ENCODE data around the gene SLC38A2.
"Not testable (repeated sequence)": the region's sequence is repeated elsewhere in the genome, so short reads cannot be mapped to it uniquely, and the experiment has no call there.

SLC38A2 gene

DNA sequence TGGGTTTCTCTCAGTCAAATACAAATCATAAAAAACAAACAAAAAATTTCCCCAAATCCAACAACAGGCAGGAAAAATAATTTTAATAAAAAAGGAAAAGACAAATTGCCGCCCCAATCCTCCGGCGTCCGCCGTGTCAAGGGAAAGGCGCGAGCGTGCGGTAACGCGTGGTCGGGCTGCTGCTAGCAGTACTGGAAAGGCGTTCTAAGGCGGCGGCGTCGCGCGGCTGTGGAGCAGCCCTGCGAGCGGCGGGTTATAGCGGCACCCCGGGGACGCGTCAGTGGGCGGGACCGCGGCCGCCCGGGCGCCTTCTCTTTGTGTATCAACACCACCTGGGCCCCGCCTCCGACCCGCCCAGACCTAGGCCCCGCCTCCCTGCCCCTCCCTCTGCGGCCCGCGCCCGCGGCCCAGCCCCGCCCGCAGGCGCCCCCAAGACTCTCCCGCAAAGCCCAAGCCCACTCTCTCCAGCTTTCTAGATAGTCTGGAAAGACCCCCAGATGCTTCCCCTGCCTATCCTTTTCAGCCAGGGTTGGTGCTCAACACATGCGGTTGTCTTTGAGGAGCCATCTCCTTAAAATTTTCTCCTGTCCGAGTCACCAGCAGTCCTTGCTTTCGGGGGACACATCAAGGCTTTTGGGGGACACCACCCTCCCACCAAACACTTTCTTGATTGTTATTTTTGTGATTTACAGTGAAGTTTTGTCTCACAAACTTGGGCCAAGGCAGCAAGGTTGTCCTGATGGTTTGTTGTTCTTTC is at the start of gene SLC38A2:
Gene SLC38A2 (minus strand): TSS at position 230 of the 757 bp plus-strand sequence. CDS start 1,480 bp downstream, outside the sequence.
- DNase-seq: peak; percentile 97

DNA sequence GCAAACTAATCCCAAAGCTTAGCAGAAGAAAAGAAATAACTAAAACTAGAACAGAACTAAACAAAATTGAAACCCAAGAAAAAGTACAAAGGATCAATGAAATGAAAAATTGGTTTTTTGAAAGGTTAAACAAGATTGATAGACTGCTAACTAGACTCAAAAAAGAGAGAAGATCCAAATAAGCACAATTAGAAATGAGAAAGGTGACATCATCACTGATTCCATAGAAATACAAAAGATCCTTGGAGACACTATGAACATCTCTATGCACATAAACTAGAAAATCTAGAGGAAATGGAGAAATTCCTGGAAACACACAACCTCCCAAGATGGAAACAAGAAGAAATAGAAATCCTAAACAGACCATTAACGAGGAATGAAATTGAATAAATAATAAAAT is 47.1 kb upstream of the SLC38A2 start:
- no peak for DNase-seq

DNA sequence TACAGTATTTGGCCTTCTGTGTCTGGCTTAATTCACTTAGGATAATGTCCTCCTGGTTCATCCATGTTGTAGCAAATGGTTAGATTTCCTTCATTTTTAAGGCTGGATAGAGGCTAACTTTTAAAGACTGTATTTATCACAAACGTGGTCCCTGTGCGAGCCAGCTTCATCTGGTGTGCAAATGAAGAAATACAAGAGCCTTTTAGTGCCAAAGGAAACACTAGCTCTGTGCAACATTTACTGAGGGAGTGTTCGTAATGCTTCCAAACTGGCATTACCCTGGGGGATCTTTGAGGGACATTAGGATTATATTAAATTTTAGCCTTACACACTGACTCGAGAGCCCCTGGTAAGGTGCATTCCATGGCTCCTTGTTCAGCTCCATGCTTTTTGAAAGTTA is 43.0 kb upstream of the SLC38A2 start:
- DNase-seq: no peak

DNA sequence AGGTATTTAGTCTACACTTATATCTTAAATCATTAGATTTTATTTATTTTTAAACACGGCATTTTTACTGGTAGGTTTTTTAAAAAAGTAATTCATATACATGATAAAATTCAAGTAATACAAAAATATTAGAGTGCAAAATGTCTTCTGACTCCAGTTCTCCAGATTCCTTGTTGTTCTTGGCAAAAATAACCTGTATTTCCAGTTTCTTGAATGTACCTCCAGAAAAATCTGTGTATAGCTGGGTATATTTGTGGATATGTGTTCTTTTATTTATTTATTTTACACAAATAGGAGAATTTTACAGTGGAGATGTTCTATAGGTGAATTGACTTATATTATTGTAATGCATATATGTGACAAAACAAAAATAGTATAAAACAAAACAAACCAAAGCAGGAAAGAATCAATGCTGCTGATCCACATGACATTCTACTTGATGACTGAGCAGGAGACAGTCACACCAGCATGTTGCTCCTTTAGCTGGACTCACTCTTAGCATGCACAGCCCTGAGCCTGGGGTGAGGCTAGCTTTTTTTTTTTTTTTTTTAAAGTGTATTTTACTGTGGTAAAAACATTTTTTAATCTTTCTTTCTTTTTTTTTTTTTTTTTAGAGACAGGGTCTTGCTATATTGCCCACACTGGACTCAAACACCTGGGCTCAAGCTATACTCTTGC is 42.2 kb upstream of the SLC38A2 start:
- no peak for DNase-seq

DNA sequence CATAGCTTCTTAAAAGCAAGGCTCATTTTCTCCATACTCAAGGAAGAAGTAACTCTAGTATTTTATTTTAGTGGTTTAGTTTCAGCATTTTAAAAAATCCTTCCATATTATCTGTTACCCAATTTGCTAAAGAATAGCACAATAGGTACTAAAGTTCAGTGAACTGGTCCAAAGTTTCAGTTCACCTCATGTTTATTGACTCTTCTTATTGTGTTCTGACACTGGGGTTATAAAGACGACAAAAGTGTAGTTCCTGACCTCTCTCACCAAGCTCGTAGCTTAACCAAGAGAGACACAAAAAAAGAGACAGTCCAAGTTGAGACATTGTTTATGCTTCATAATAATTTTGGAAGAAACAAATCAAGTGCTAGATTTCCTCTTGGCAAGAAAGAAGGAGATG is 40.8 kb upstream of the SLC38A2 start:
- DNase-seq: no peak

DNA sequence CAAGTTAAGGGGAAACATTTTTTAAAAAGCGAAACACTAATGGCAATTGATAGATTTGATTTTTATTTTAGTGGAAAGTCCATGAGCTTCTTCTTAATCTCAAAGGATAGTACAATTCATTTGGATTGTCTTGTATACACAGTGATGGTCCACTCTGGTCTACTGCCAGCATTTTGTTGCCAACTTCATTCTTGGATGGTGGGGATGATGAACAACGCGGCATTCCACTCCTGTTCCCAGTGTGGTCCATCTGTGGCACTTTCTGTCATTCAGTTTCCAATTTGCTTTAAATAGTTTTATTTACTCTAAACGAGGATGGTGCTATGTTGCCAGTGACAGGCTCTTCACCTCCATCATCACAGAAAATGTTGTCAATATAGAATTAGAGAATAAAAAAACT is 40.3 kb upstream of the SLC38A2 start:
- DNase-seq: no peak

DNA sequence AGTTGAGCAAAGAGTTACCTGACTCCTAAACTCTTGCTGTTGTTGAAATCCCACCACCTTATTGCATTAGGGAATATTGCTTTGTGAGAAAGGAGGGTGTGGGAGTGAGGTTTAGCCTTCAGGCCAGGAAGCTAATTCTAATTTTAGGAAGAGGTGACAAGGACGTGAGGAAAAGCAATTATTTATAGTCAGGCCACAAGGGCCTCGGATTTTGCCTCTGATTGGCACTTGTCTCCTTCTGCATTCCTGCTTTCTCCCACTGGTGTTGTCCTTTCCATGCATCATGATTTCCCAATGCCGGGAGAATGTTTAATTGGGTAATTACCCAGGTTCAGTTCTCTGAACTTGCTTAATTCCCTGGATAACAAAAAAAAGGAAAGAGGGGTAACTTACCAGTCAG is 37.9 kb upstream of the SLC38A2 start:
- DNase-seq: no peak

DNA sequence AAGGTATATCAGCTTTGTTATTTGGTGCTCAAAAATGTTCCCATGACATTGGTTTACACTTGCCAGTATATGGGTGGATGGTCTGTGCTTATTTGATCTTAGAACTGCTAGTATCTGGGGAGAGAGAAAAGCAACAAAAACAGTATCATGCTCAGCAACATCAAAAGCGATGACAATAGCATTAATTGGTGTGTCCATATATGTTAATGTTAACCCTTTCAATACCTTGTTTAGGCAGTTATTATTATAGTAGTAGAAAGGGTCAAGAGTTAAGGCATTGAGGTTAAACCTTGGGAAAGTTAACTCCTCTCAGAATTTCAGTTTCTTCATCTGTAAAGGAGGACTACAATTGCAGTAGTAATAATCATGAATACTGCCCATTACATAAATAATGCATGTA is 37.4 kb upstream of the SLC38A2 start:
- no peak for DNase-seq

DNA sequence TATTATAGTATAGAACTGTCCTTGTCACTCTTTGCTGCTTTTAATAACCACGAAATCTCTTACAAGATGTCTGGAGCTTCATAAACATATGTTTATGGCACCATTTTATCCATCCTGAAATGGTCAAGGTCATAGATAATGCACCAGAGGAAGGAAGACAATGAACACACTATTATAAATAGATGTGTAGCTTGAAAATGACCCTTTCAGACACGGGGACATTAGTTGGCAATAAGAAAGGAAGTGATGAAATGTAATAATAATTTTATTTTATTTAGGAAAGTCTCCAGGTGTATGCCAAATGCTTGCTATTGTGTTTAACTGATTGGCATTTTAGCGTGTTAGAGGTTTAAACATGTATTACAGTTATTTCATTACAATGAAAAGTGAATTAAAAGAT is 36.8 kb upstream of the SLC38A2 start:
- no peak for DNase-seq

DNA sequence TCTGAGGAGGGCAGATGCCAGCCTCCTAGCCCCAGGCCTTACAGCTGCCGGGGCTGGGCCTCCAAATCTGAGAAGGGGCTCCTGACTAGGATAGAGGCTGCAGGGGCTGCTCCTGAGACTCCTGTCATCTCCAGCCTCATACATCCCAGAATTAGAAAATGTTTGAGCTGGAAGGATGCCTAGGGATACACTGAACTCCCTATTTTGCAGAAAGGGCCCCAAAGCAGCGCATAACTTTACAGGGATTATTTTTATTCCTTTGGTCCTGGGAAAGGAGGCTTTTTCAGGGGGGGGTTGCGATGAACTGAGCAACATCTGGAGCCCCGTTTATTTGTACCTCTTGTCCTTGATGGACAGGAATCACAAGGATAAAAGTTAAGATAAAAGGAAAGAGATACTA is 35.9 kb upstream of the SLC38A2 start:
- DNase-seq: no peak

DNA sequence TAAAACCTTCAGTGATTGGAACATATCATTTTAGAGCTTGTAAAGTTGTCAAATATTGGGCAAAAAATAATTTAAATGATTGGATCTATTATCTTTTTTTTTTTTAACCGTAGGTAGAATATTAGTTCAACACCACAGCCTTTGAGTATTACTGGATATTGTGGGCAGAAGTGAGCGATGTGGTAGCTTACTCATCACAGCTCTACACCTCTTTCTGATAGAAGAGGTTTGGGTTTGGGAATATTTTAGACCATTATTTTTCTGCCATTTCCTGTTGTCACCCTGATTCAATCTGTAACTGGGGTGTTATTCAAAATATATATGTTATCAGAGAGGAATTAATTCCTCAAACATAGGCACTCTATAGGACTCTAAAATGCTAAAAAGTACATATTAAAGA is 34.8 kb upstream of the SLC38A2 start:
- no peak for DNase-seq

DNA sequence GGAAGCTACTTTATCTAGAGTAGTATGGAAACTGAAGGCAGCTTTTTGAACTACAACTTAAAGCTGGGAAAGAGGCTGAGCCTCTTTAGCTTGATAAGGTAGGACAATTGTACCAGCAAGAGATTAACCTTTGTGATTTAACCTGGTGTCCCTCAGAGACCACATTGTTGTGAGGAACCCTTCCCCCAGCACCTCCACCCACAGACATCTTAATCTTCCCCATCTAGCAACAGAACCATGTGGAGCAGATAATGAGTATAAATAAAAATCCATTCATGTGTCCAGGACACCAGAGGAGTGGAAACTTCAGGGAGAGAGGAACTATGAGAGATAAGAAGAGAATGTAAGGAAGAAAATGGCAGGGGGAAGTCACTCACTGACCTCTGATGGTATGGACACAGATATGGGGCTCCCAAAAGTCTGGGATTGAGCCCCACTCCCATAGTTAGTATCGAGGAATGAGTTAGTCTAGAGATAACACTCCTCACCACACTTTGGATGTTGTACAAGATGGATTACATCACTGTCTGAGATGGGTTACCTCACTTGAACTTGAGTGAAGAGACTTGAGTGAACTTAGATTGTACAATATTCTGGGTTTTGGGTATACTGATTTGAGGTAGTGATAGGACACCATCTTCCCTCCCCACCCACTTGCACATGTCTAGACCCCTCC is 33.9 kb upstream of the SLC38A2 start:
- DNase-seq: no peak

DNA sequence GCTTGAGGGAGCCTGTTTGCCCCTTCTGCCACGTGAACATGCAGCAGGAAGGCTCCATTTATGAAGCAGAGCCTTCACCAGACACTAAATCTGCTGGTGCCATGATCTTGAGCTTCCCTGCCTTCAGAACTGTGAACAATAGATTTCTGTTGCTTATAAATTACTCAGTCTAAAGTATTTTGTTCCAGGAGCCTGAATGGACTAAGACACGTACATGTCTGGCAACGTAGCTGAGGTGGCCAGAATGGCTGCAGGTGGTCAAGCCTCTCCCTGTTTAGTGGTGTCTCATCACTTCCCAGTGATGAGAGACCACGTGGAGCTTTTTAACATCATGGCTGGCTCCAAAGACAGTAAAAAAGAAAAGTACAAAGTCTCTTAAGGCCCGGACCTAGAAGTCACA is 32.2 kb upstream of the SLC38A2 start:
- DNase-seq: no peak

DNA sequence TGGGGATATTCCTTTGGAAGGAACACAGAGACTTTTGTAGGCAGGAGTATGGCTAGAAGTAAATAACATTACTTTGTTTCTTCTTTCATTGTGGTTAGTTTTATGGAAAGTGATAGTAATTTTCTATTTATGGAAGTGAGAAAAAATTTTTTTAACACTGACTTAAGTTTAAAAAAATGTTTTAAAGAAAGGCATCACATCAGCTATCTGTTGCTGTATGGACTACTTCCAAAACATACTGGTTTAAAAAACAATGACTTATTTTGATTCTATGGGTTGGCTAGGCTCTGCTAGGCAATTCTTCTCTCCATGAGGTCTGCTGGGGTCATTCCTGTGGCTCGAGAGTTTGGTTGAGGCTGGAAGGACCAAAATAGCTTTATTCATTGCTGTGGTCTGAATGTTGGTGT is 31.7 kb upstream of the SLC38A2 start:
- no peak for DNase-seq

DNA sequence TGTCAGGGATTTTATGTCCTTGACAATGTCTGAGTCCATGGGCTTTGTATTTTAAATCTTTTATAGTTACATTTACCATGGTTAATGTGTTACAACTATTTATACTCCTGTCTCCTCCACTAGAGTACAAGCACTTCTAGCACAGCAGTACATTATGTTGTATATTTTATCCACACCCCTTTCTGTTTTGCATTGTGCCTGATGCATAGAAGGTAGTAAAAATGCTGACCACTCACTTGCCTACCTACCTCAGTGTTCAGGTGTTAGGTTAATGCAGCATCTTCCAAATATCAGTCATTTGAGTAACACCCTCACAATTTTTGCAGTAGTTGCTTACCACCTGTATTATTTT is 31.1 kb upstream of the SLC38A2 start:
- peak; percentile 60 for DNase-seq

DNA sequence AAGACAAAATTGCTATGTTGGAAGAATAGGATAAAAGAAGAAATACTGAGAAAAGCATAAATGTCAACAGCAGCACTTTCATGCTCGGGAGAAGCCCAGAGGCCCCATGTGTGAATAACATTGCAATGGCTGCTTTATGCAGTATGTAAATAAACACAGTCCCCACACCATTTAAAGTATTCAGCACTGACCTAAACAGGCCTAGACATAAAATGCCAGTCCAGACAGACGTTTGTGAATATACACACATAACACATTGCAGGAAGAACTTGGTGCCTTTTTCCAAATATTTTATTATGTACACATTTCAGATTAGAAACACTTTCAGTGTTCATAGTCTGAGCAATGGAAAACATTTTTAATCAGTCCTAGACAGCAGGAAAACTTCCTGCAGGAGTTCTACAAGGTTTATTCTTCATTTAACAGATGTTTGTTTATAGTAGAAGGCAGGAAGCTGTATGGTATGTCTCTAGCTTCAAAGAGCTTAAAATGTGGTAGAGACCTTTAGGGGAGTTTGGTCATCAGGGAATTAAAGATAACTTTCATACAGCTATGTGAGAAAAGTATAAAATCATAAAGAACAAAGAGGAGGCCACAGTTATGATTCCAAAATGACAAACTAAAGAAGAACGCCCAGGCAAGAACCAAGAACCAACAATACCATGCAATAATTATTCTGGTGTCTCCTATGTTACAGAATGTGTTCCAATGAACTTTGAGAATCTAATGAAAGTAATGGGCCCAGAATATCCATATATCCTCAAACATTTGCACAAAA is 30.6 kb upstream of the SLC38A2 start:
- no peak for DNase-seq

DNA sequence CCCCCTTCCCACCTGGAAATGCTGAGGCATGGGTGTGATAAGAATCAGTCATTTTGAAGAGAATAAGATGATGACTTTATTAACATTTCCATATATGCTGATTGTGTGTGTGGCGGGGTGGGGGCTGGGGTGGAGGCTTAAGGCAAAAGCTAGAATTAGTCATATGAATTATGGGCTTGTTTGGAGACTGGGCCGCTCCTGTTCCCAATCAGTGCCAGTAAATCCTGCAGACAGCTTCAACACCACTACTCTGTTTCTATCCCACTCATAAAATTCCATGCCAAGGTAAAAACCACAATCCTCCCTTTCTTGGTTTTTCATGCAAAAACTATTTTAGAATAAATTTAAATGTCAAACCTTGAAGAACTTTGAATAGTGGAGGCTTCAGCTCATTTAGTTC is 29.9 kb upstream of the SLC38A2 start:
- DNase-seq: no peak

DNA sequence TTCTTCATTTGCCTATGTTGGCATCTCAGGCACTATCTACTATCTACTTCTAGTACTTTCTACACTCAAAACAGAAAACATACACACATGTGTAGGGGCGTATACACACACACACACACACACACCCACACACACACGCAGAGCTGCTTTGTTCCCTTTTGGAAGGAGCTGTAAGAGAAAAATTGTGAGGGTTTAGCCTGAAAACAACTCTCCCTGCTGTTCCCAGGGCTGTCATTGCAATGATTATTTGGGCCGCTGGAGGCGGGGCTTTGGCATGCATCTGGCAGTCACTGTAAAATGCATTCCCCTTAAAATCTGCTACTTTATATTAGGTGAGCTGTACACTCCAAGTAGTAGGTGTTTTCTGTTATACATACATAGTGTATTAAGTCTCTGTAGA is 29.1 kb upstream of the SLC38A2 start:
- DNase-seq: peak; percentile 30

DNA sequence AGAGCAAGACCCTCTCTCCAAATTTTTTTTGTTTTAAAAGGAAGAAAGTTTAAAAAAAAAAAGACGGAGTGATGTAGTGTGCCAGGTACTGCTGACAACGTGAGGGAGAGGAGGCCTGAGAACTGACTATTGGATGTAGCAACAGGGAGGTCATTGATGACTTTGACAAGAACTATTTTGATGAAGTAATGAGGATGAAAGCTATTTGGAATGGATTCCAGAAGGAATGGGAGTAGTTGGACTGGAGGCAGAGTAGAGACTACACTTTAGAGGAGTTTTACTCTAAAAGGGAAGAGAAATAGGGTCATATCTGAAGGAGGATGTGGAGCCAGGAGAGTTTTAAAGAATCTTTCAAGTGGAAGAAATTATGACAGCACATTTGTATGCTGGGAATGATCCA is 27.8 kb upstream of the SLC38A2 start:
- no peak for DNase-seq

DNA sequence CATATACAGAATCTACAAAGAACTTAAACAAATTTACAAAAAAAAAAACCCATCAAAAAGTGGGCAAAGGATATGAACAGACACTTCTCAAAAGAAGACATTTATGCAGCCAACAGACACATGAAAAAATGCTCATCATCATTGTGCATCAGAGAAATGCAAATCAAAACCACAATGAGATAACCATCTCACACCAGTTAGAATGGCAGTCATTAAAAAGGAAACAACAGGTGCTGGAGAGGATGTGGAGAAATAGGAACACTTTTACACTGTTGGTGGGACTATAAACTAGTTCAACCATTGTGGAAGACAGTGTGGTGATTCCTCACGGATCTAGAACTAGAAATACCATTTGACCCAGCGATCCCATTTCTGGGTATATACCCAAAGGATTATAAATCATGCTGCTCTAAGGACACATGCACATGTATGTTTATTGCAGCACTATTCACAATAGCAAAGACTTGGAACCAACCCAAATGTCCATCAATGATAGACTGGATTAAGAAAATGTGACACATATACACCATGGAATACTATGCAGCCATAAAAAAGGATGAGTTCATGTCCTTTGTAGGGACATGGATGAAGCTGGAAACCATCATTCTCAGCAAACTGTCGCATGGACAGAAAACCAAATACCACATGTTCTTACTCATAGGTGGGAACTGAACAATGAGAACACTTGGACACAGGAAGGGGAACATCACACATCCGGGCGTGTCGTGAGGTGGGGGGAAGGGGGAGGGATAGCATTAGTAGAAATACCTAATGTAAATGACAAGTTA is 27.1 kb upstream of the SLC38A2 start:
- DNase-seq: not testable (repeated sequence)

DNA sequence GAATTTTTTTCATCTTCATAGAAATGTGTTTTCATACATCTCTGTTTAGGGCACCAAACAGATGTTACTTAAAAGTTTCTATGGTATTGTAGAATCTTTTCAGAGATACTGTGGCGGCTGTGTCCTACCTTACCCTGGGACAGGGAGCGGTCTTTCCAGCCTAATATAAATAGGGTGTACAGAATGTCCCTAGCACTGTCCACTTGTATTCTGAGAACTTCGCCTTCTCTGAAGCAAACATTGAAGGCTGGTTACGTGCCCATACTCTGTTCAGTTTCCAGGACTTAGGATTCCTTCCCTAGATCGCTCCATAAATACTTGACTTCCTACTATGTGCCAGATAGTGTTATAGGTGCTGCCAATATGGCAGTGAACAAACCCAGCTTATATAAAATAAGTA is 24.3 kb upstream of the SLC38A2 start:
- DNase-seq: no peak

DNA sequence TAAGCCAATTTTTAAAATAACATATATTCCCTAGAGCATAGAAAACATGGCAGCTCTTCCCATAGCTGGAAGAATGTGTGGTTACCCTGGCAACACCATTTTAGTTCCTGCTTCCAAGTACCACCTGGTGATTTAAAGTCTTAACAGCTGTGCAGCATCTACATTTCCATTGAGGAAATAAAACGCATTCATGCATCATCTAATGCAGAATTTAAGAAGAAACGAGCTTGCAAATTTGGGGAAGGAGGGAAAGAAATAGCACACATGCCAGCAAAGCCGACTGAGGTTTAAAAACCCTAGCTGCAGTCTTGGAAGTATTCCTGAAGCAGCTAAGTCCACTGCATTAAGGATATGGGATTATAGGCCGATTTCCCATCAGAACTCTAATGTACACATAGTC is 22.8 kb upstream of the SLC38A2 start:
- DNase-seq: no peak

DNA sequence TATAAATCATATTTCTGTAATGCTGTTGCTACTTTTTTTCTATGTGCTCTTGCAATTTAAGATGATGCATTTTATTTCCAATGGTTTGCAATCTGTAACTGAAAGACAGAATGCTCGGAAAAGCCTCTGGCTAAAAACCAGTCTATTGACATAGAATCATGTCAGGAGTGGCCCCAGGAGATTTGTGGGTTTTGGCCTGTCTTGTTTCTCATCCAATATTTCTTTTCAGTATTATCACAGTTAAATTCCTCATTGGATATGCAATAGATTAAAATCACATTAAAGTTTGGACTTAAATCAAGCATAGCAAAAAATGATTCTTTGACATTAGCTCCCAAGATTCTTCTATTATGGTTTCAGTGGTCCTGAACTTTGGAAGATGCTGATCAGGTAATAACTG is 19.1 kb upstream of the SLC38A2 start:
- no peak for DNase-seq
